K562 (cell line): ENCODE measurements around the gene YLPM1. TPM values are rescaled to one million over a fixed set of nuclear protein-coding genes. Genes with fewer than 3 reads are reported as not detected.

Experiments
- ASH1L ChIP-seq: fragments of 450-650 bp; IDR thresholded peaks from 2 replicates; pipeline ENCODE4 v1.6.1; 2018; ENCODE audit warnings: borderline replicate concordance, mild to moderate bottlenecking, low read depth; ENCODE audit not compliant: partially characterized antibody
- CAMTA2 ChIP-seq: fragments of 250-450 bp; sonication (Bioruptor Pico); conservative IDR thresholded peaks from 2 replicates; pipeline ENCODE4 v1.5.1; 2022
- CCAR2 ChIP-seq: fragments of 200-400 bp; formaldehyde crosslinking; IDR thresholded peaks from 2 replicates; pipeline ENCODE4 v1.6.1; 2017; ENCODE audit warnings: mild to moderate bottlenecking, low read depth, low read length
- CXXC5 ChIP-seq: fragments of 250-450 bp; sonication (Bioruptor Pico); IDR thresholded peaks from 2 replicates; pipeline ENCODE4 v1.8.0; 2022; ENCODE audit warnings: inconsistent platforms, mild to moderate bottlenecking, moderate library complexity
- ELF2 ChIP-seq: fragments of 250-450 bp; sonication (Bioruptor Pico); IDR thresholded peaks from 2 replicates; pipeline ENCODE4 v1.5.0; 2021; ENCODE audit warnings: mild to moderate bottlenecking
- ETV1 ChIP-seq: fragments of 450-650 bp; conservative IDR thresholded peaks from 2 replicates; pipeline ENCODE4 v1.6.1; 2016; ENCODE audit warnings: missing genetic modification characterization, control low read depth, low read depth, missing compliant biosample characterization
- EZH2 ChIP-seq: IDR thresholded peaks from 2 replicates; pipeline ENCODE4 v1.6.1; 2012; ENCODE audit warnings: low read depth, mild to moderate bottlenecking, inconsistent platforms, low read length, borderline replicate concordance
- GABPA ChIP-seq: fragments of 200-800 bp; sonication (Bioruptor generic); conservative IDR thresholded peaks from 2 replicates; pipeline ENCODE4 v1.6.1; 2016; ENCODE audit warnings: low read depth, missing genetic modification characterization, missing compliant biosample characterization
- HCFC1 ChIP-seq: IDR thresholded peaks from 2 replicates; pipeline ENCODE4 v1.6.1; 2012; ENCODE audit warnings: low read depth, low read length, improper control_type of control experiment
- KAT8 ChIP-seq: fragments of 450-650 bp; IDR thresholded peaks from 2 replicates; pipeline ENCODE4 v1.6.1; 2016; ENCODE audit warnings: low read depth, mild to moderate bottlenecking
- MCM5 ChIP-seq: fragments of 450-650 bp; IDR thresholded peaks from 2 replicates; pipeline ENCODE4 v1.6.1; 2016; ENCODE audit warnings: low read depth
- NONO ChIP-seq, 2 experiments: fragments of 200-400 bp in 1 of 2; fragments of 450-650 bp in 1 of 2; formaldehyde crosslinking in 1 of 2; IDR thresholded peaks; 2 replicates each; pipeline ENCODE4 v1.6.1; 2017; ENCODE audit warnings: low read depth in 2 of 2, mild to moderate bottlenecking in 2 of 2, moderate library complexity in 2 of 2, low read length in 1 of 2
- PCBP1 ChIP-seq: fragments of 200-400 bp; formaldehyde crosslinking; IDR thresholded peaks from 2 replicates; pipeline ENCODE4 v1.6.1; 2018; ENCODE audit warnings: mild to moderate bottlenecking, low read depth, low read length; ENCODE audit not compliant: poor library complexity, severe bottlenecking
- POLR2B ChIP-seq: fragments of 450-650 bp; IDR thresholded peaks from 2 replicates; pipeline ENCODE4 v1.6.1; 2018; ENCODE audit warnings: low read depth; ENCODE audit not compliant: partially characterized antibody
- SIX5 ChIP-seq, 2 experiments: IDR thresholded peaks; 2 replicates each; pipeline ENCODE4 v1.6.1; 2011; ENCODE audit warnings: low read length in 2 of 2, borderline replicate concordance in 1 of 2, low read depth in 1 of 2, mild to moderate bottlenecking in 1 of 2, moderate library complexity in 1 of 2; ENCODE audit not compliant: insufficient read depth in 1 of 2
- TBP ChIP-seq: optimal IDR thresholded peaks from 2 replicates; pipeline ENCODE3; 2011; ENCODE audit warnings: low read depth, low read length, improper control_type of control experiment
- TOE1 ChIP-seq, 2 experiments: fragments of 450-650 bp in 1 of 2; sonication (generic) in 1 of 2; formaldehyde crosslinking in 1 of 2; IDR thresholded peaks; 2 replicates each; pipeline versions ENCODE4 v1.7.1 to v1.8.0; 2016 to 2022; ENCODE audit warnings: borderline replicate concordance in 2 of 2, mild to moderate bottlenecking in 2 of 2, antibody characterized with exemption in 1 of 2, inconsistent platforms in 1 of 2, low read depth in 1 of 2, missing genetic modification reagents in 1 of 2, moderate library complexity in 1 of 2
- TRIM24 ChIP-seq, 2 experiments: fragments of 450-650 bp; IDR thresholded peaks; 2 replicates each; pipeline ENCODE4 v1.6.1; 2016
- ZNF644 ChIP-seq: fragments of 200-800 bp; sonication (Bioruptor generic); IDR thresholded peaks from 2 replicates; pipeline ENCODE4 v1.6.1; 2016; ENCODE audit warnings: low read depth, missing genetic modification characterization, missing compliant biosample characterization
- polyA plus RNA-seq, 8 experiments: library from polyadenylated mRNA; depleted of rRNA in 4 of 8; stranded (reverse) in 5 of 8; unstranded in 3 of 8; fragments of >200 nt; fragmentation: Nextera tagmentation in 2 of 8; fragmentation: Illumina TruSeq in 1 of 8; extraction: Ambion mirVana in 2 of 8; extraction: Trizol in 1 of 8; gene quantifications; 2 replicates each; pipeline versions ENCODE4 v1.2.1 to v1.2.3, GENCODE V29; 2011 to 2014; ENCODE audit warnings: inconsistent platforms in 1 of 8, missing spikeins in 1 of 8
- total RNA-seq, 7 experiments: library from RNA; depleted of rRNA in 6 of 7; stranded (reverse); fragments of >200 nt in 6 of 7; fragmentation: Illumina TruSeq in 2 of 7; extraction: Trizol in 2 of 7; gene quantifications; 2 replicates each; pipeline versions ENCODE4 v1.2.1 to v1.2.3, GENCODE V29; 2011 to 2021; ENCODE audit warnings: low replicate concordance in 1 of 7
- TF ChIP-seq, protein P1 (sequence below): sonication (generic); formaldehyde crosslinking; IDR thresholded peaks from 2 replicates; pipeline ENCODE4 v1.8.0; 2022; ENCODE audit warnings: missing genetic modification reagents, mild to moderate bottlenecking, moderate library complexity, borderline replicate concordance
- TF ChIP-seq, protein P2 (sequence below), 2 experiments: fragments of 450-650 bp in 1 of 2; IDR thresholded peaks; 2 replicates each; pipeline ENCODE4 v1.6.1; 2011 to 2017; ENCODE audit warnings: low read depth in 2 of 2, antibody characterized with exemption in 1 of 2, borderline replicate concordance in 1 of 2, low read length in 1 of 2, mild to moderate bottlenecking in 1 of 2, mixed read lengths in 1 of 2; ENCODE audit not compliant: control insufficient read depth in 1 of 2

YLPM1 gene
- total and polyA plus RNA-seq, 9 of the 15 experiments (the other 6 are each of a cell fraction or from before 2014, with no cell fraction given): 7.2 to 32.7 (median 14.6) TPM

DNA sequence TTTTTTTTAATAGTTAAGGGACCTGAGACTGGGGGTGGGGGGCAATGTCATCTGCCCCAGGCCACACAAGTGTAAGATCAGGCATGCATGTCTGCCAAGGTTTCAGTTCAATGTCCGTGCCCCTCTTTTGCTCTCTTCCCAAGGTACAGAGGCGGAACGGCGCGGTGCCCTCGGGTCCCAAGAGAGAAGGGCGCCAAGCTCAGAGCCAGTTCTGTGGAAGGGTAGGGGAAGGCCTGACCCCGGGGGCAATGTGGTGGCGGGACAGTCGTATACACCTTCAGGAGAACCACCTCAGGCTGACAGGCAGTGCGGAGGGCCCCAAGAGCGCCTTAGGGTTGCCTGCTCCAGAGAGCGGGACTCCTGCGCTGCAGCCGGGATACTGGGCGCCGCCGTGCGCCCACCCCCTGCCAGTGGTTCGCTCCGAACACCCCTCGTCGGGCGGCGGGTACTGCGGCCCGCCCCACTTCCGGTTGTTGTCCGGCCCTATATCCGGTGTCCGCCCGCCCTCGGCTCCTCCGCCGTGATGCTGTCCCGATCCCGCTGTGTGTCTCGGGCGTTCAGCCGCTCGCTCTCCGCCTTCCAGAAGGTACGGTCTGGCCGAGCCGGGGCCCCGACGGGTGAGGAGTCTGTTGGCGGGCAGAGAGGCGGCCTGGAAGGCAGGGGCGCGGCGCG, 118.5 kb downstream of the YLPM1 start, which contains the start of gene DLST (continued):
- TF ChIP-seq TOE1 (IDR thresholded peaks at IDR 0.05; ENCODE audit: borderline replicate concordance) (peak; percentile 79), TOE1 (CRISPR knock-in tag; IDR thresholded peaks at IDR 0.05; ENCODE audit: borderline replicate concordance, low read depth) (no peak), CXXC5 (CRISPR knock-in tag) (peak; percentile 74), HCFC1 (peak; percentile 68), PCBP1 (peak; percentile 86), SIX5 (IDR thresholded peaks at IDR 0.05; ENCODE audit: borderline replicate concordance in 1 of 2, insufficient read depth in 1 of 2, low read depth in 1 of 2, low read length in 2 of 2) (peak; percentile 51; a peak in 3 of 4 replicates), KAT8 (no peak), MCM5 (no peak), TRIM24 (IDR thresholded peaks at IDR 0.05) (peak in 1 of 2 experiments; percentile 58; a peak in 2 of 4 replicates), GABPA (tag) (peak; percentile 97), CCAR2 (no peak), NONO (IDR thresholded peaks at IDR 0.05; ENCODE audit: low read depth in 2 of 2, low read length in 1 of 2) (peak in 1 of 2 experiments; percentile 98; a peak in 2 of 4 replicates), ZNF644 (tag) (no peak), ELF2 (0 out of 2 replicates have a peak, but pooled peaks have one; percentile 15), ETV1 (tag) (0 out of 2 replicates have a peak, but pooled peaks have one; percentile 41), POLR2B (peak; percentile 52), CAMTA2 (CRISPR knock-in tag) (0 out of 2 replicates have a peak, but pooled peaks have one; percentile 11), ASH1L (peak; percentile 35), TBP (peak; percentile 75), EZH2 (no peak)
- TF ChIP-seq, protein P1, sequence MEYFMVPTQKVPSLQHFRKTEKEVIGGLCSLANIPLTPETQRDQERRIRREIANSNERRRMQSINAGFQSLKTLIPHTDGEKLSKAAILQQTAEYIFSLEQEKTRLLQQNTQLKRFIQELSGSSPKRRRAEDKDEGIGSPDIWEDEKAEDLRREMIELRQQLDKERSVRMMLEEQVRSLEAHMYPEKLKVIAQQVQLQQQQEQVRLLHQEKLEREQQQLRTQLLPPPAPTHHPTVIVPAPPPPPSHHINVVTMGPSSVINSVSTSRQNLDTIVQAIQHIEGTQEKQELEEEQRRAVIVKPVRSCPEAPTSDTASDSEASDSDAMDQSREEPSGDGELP: peak; percentile 64; the same call in 1 of the 2 replicates
- TF ChIP-seq, protein P2, sequence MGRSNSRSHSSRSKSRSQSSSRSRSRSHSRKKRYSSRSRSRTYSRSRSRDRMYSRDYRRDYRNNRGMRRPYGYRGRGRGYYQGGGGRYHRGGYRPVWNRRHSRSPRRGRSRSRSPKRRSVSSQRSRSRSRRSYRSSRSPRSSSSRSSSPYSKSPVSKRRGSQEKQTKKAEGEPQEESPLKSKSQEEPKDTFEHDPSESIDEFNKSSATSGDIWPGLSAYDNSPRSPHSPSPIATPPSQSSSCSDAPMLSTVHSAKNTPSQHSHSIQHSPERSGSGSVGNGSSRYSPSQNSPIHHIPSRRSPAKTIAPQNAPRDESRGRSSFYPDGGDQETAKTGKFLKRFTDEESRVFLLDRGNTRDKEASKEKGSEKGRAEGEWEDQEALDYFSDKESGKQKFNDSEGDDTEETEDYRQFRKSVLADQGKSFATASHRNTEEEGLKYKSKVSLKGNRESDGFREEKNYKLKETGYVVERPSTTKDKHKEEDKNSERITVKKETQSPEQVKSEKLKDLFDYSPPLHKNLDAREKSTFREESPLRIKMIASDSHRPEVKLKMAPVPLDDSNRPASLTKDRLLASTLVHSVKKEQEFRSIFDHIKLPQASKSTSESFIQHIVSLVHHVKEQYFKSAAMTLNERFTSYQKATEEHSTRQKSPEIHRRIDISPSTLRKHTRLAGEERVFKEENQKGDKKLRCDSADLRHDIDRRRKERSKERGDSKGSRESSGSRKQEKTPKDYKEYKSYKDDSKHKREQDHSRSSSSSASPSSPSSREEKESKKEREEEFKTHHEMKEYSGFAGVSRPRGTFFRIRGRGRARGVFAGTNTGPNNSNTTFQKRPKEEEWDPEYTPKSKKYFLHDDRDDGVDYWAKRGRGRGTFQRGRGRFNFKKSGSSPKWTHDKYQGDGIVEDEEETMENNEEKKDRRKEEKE (IDR thresholded peaks at IDR 0.05; ENCODE audit: borderline replicate concordance in 1 of 2, control insufficient read depth in 1 of 2, low read depth in 2 of 2, low read length in 1 of 2): peak in 1 of 2 experiments; percentile 90; a peak in 2 of 4 replicates
